ENCODE data around the gene KRTAP5-6.

KRTAP5-6 gene

GRCh38 chr11:1734641-1735081, 37.7 kb downstream of the KRTAP5-6 start:
- DNase-seq: no peak

GRCh38 chr11:1735271-1735670, 38.3 kb downstream of the KRTAP5-6 start:
- DNase-seq: no peak

GRCh38 chr11:1736447-1736992, 39.5 kb downstream of the KRTAP5-6 start:
- no peak for DNase-seq

- DNase-seq: no peak
These were observed 40.2 kb downstream of the KRTAP5-6 start for GRCh38 chr11:1737080-1737757.

GRCh38 chr11:1738380-1738779, 41.4 kb downstream of the KRTAP5-6 start:
- no peak for DNase-seq

GRCh38 chr11:1739576-1739975, 42.6 kb downstream of the KRTAP5-6 start:
- DNase-seq: no peak

- DNase-seq: no peak
These were observed 44.0 kb downstream of the KRTAP5-6 start for GRCh38 chr11:1740786-1741530.

- DNase-seq: no peak
These were observed 44.7 kb downstream of the KRTAP5-6 start for GRCh38 chr11:1741741-1742140.

- DNase-seq: no peak
These were observed 45.4 kb downstream of the KRTAP5-6 start for GRCh38 chr11:1742371-1742770.

GRCh38 chr11:1742869-1743584, 46.0 kb downstream of the KRTAP5-6 start:
- DNase-seq: no peak

GRCh38 chr11:1743585-1744136, 46.7 kb downstream of the KRTAP5-6 start:
- DNase-seq: no peak

GRCh38 chr11:1744137-1744886, 47.3 kb downstream of the KRTAP5-6 start:
- DNase-seq: no peak

- DNase-seq: no peak
These were observed 48.1 kb downstream of the KRTAP5-6 start for GRCh38 chr11:1744891-1745700.

- no peak for DNase-seq
These were observed 48.8 kb downstream of the KRTAP5-6 start for GRCh38 chr11:1745701-1746320.

- DNase-seq: no peak
These were observed 49.5 kb downstream of the KRTAP5-6 start for GRCh38 chr11:1746511-1746931.

GRCh38 chr11:1746956-1747752, 50.2 kb downstream of the KRTAP5-6 start:
- no peak for DNase-seq
